ENCODE data around the gene EMC1.

EMC1 gene

GRCh38 chr1:19199329-19199968, 51.9 kb downstream of the EMC1 start:
- Histone ChIP-seq H3K27ac (replicated peaks) (no peak overlapping the region), H3K4me3 (replicated peaks; ENCODE audit: insufficient read depth, low read length) (no peak overlapping the region), H3K27me3 (ENCODE audit: insufficient read depth, poor library complexity, severe bottlenecking) (no peaks in the 10 kb centered on the region)
- DNase-seq (ENCODE audit: low read depth in 1 of 2, low spot score in 1 of 2): no peak
- TF ChIP-seq POLR2AphosphoS5 (IDR thresholded peaks at IDR 0.05; ENCODE audit: low read depth) (no peak), REST (IDR thresholded peaks at IDR 0.05; ENCODE audit: insufficient replicate concordance, low read depth) (no peak), CTCF (IDR thresholded peaks at IDR 0.05; ENCODE audit: insufficient read depth, low read length) (no peak), SPI1 (IDR thresholded peaks at IDR 0.05; ENCODE audit: borderline replicate concordance, low read depth) (no peak), GABPA (IDR thresholded peaks at IDR 0.05; ENCODE audit: low read depth) (no peak)

GRCh38 chr1:19198820-19199219, 52.5 kb downstream of the EMC1 start:
- H3K4me3 ChIP-seq (replicated peaks; ENCODE audit: insufficient read depth, low read length): no peak overlapping the region
- no peak overlapping the region for H3K27ac ChIP-seq (replicated peaks)
- no peaks in the 10 kb centered on the region for H3K27me3 ChIP-seq (ENCODE audit: insufficient read depth, poor library complexity, severe bottlenecking)
- TF ChIP-seq GABPA (IDR thresholded peaks at IDR 0.05; ENCODE audit: low read depth) (no peak), CTCF (IDR thresholded peaks at IDR 0.05; ENCODE audit: insufficient read depth, low read length) (no peak), SPI1 (IDR thresholded peaks at IDR 0.05; ENCODE audit: borderline replicate concordance, low read depth) (no peak), POLR2AphosphoS5 (IDR thresholded peaks at IDR 0.05; ENCODE audit: low read depth) (no peak), REST (IDR thresholded peaks at IDR 0.05; ENCODE audit: insufficient replicate concordance, low read depth) (no peak)
- no peak for DNase-seq (ENCODE audit: low read depth in 1 of 2, low spot score in 1 of 2)

- DNase-seq (ENCODE audit: low read depth in 1 of 2, low spot score in 1 of 2): no peak
- TF ChIP-seq POLR2AphosphoS5 (IDR thresholded peaks at IDR 0.05; ENCODE audit: low read depth): no peak
- TF ChIP-seq GABPA (IDR thresholded peaks at IDR 0.05; ENCODE audit: low read depth): no peak
- no peak for TF ChIP-seq SPI1 (IDR thresholded peaks at IDR 0.05; ENCODE audit: borderline replicate concordance, low read depth)
- no peak for TF ChIP-seq CTCF (IDR thresholded peaks at IDR 0.05; ENCODE audit: insufficient read depth, low read length)
- no peak overlapping the region for H3K27ac ChIP-seq (replicated peaks)
- no peaks in the 10 kb centered on the region for H3K27me3 ChIP-seq (ENCODE audit: insufficient read depth, poor library complexity, severe bottlenecking)
- H3K4me3 ChIP-seq (replicated peaks; ENCODE audit: insufficient read depth, low read length): no peak overlapping the region
Measured at GRCh38 chr1:19197845-19198244, 53.5 kb downstream of the EMC1 start.

GRCh38 chr1:19196331-19196730, 55.0 kb downstream of the EMC1 start:
- Histone ChIP-seq H3K27me3 (ENCODE audit: insufficient read depth, poor library complexity, severe bottlenecking) (no peaks in the 10 kb centered on the region), H3K27ac (replicated peaks) (no peak overlapping the region), H3K4me3 (replicated peaks; ENCODE audit: insufficient read depth, low read length) (no peak overlapping the region)
- TF ChIP-seq SPI1 (IDR thresholded peaks at IDR 0.05; ENCODE audit: borderline replicate concordance, low read depth) (no peak), GABPA (IDR thresholded peaks at IDR 0.05; ENCODE audit: low read depth) (no peak), REST (IDR thresholded peaks at IDR 0.05; ENCODE audit: insufficient replicate concordance, low read depth) (no peak), POLR2AphosphoS5 (IDR thresholded peaks at IDR 0.05; ENCODE audit: low read depth) (no peak), CTCF (IDR thresholded peaks at IDR 0.05; ENCODE audit: insufficient read depth, low read length) (no peak)
- DNase-seq (ENCODE audit: low read depth in 1 of 2, low spot score in 1 of 2): no peak

All from HL-60 (cell line).